Peyer's patch (tissue), 4 donors: ENCODE measurements around the gene FAM234B. TPM values are rescaled to one million over a fixed set of nuclear protein-coding genes. Genes with fewer than 3 reads are reported as not detected.

Source experiments
- DNase-seq, 3 donors: peaks; one replicate each; pipeline ENCODE4 v3.0.0-alpha.2; 2017 to 2019
- H3K27ac ChIP-seq, 4 donors: fragments of 200-600 bp; sonication (generic); one replicate each; pipeline ENCODE4 v1.5.1; 2016 to 2019
- H3K27me3 ChIP-seq, 2 donors: fragments of 200-600 bp; sonication (generic); one replicate each; pipeline ENCODE4 v1.5.1; 2019
- H3K36me3 ChIP-seq, 3 donors: fragments of 200-600 bp; sonication (generic); one replicate each; pipeline ENCODE4 v1.5.1; 2016 to 2019
- H3K4me1 ChIP-seq, 4 donors: fragments of 200-600 bp; sonication (generic); one replicate each; pipeline ENCODE4 v1.5.1; 2016 to 2019
- H3K4me3 ChIP-seq, 4 donors: fragments of 200-600 bp; sonication (generic); 1 replicate in 3 of 4; 2 replicates in 1 of 4; pipeline ENCODE4 v1.5.1; 2016 to 2019; ENCODE audit warnings: mild to moderate bottlenecking in 1 of 4
- H3K9me3 ChIP-seq, 4 donors: fragments of 200-600 bp; sonication (generic); one replicate each; pipeline ENCODE4 v1.5.1; 2016 to 2019; ENCODE audit warnings: mild to moderate bottlenecking in 1 of 4
- CTCF ChIP-seq, 6 experiments: fragments of 450-650 bp in 4 of 6; fragments of 200-600 bp in 2 of 6; sonication (generic) in 1 of 6; IDR thresholded peaks; one replicate each; pipeline ENCODE4 v1.5.1; 2017 to 2019; ENCODE audit warnings: antibody characterized with exemption in 6 of 6, mild to moderate bottlenecking in 3 of 6, moderate library complexity in 1 of 6
- POLR2A ChIP-seq, 2 donors: fragments of 450-650 bp; IDR thresholded peaks; one replicate each; pipeline ENCODE4 v1.5.1; 2017; ENCODE audit warnings: antibody characterized with exemption in 2 of 2, mild to moderate bottlenecking in 2 of 2, moderate library complexity in 2 of 2
- total RNA-seq, 4 donors: library from RNA; depleted of rRNA; stranded (reverse); fragments of >200 nt; gene quantifications; one replicate each; pipeline ENCODE4 v1.1.0, GENCODE V29; 2016

FAM234B gene
- total RNA-seq, 4 donors from 2014 or later, result 6.5 to 9.1 (median 7.2) TPM

GRCh38 chr12:13112968-13113367, 68.8 kb downstream of the FAM234B start:
- no peak for TF ChIP-seq CTCF (IDR thresholded peaks at IDR 0.05)
- no peak for TF ChIP-seq POLR2A (IDR thresholded peaks at IDR 0.05)
- Histone ChIP-seq H3K4me1 (no peaks in the 10 kb centered on the region), H3K36me3 (no peaks in the 10 kb centered on the region), H3K27ac (no peak overlapping the region), H3K27me3 (no peaks in the 10 kb centered on the region), H3K4me3 (no peak overlapping the region), H3K9me3 (no peaks in the 10 kb centered on the region)
- no peak for DNase-seq

GRCh38 chr12:13114251-13115052, 70.3 kb downstream of the FAM234B start:
- no peaks in the 10 kb centered on the region for H3K36me3 ChIP-seq
- no peaks in the 10 kb centered on the region for H3K27me3 ChIP-seq
- no peaks in the 10 kb centered on the region for H3K9me3 ChIP-seq
- no peaks in the 10 kb centered on the region for H3K4me1 ChIP-seq
- TF ChIP-seq POLR2A (IDR thresholded peaks at IDR 0.05) (no peak), CTCF (IDR thresholded peaks at IDR 0.05) (no peak)
- no peak overlapping the region for H3K4me3 ChIP-seq
- DNase-seq, result no peak
- H3K27ac ChIP-seq, result no peak overlapping the region

- TF ChIP-seq CTCF (IDR thresholded peaks at IDR 0.05) (no peak), POLR2A (IDR thresholded peaks at IDR 0.05) (no peak)
- no peak for DNase-seq
Observed at GRCh38 chr12:13116259-13116658, 72.1 kb downstream of the FAM234B start.

GRCh38 chr12:13117029-13117428, 72.8 kb downstream of the FAM234B start:
- no peak overlapping the region for H3K27ac ChIP-seq
- no peak for DNase-seq
- no peaks in the 10 kb centered on the region for H3K27me3 ChIP-seq
- H3K4me3 ChIP-seq, result no peak overlapping the region
- TF ChIP-seq POLR2A (IDR thresholded peaks at IDR 0.05) (no peak), CTCF (IDR thresholded peaks at IDR 0.05) (no peak)
- H3K9me3 ChIP-seq, result no peaks in the 10 kb centered on the region
- no peaks in the 10 kb centered on the region for H3K36me3 ChIP-seq
- H3K4me1 ChIP-seq, result no peaks in the 10 kb centered on the region

More at GRCh38 chr12:13116259-13116658, 72.1 kb downstream of the FAM234B start:
- no peak overlapping the region for H3K27ac ChIP-seq
- H3K9me3 ChIP-seq, result no peaks in the 10 kb centered on the region
- H3K36me3 ChIP-seq, result no peaks in the 10 kb centered on the region
- no peaks in the 10 kb centered on the region for H3K27me3 ChIP-seq
- no peaks in the 10 kb centered on the region for H3K4me1 ChIP-seq
- no peak overlapping the region for H3K4me3 ChIP-seq

- no peaks in the 10 kb centered on the region for H3K9me3 ChIP-seq
- DNase-seq, result no peak
- no peaks in the 10 kb centered on the region for H3K27me3 ChIP-seq
- H3K27ac ChIP-seq, result no peak overlapping the region
- TF ChIP-seq CTCF (IDR thresholded peaks at IDR 0.05) (no peak), POLR2A (IDR thresholded peaks at IDR 0.05) (no peak)
- no peak overlapping the region for H3K4me3 ChIP-seq
- H3K36me3 ChIP-seq, result no peaks in the 10 kb centered on the region
- no peaks in the 10 kb centered on the region for H3K4me1 ChIP-seq
Observed at GRCh38 chr12:13119826-13120225, 75.6 kb downstream of the FAM234B start.
